ENCODE data around the gene CNTNAP5.

DNA sequence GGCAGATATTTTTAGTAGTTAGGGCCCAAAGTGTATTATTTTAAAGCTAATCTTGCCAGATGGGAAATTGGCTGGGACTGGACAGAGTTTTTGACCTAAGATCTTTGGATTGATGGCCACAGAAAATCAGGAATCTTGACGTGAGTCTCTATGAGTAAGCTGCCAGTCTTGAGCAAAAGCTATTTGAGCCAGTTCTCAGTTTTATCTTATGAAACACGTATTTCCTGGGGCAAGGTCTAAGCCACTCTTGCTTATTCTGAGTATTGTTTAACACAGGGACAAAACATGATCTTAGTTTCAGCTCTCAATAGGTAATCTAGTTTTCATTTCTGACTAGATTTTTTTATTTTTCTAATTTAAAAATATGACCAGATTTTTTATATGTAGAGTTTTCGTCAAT is 329.4 kb downstream of the CNTNAP5 start:
- TF ChIP-seq, protein P1, sequence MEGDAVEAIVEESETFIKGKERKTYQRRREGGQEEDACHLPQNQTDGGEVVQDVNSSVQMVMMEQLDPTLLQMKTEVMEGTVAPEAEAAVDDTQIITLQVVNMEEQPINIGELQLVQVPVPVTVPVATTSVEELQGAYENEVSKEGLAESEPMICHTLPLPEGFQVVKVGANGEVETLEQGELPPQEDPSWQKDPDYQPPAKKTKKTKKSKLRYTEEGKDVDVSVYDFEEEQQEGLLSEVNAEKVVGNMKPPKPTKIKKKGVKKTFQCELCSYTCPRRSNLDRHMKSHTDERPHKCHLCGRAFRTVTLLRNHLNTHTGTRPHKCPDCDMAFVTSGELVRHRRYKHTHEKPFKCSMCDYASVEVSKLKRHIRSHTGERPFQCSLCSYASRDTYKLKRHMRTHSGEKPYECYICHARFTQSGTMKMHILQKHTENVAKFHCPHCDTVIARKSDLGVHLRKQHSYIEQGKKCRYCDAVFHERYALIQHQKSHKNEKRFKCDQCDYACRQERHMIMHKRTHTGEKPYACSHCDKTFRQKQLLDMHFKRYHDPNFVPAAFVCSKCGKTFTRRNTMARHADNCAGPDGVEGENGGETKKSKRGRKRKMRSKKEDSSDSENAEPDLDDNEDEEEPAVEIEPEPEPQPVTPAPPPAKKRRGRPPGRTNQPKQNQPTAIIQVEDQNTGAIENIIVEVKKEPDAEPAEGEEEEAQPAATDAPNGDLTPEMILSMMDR (conservative IDR thresholded peaks at IDR 0.05; ENCODE audit: low read depth, low read length), result no peak
- TF ChIP-seq EZH2 (IDR thresholded peaks at IDR 0.05; ENCODE audit: borderline replicate concordance, low read depth, low read length, poor library complexity, severe bottlenecking), result no peak
